HEK293 (cell line): Measurements from ENCODE around the gene RNU2-1.
"Not testable (repeated sequence)": the region's sequence is repeated elsewhere in the genome, so short reads cannot be mapped to it uniquely, and the experiment has no call there.

Experiments used
- ZFP41 ChIP-seq: fragments of 450-650 bp; formaldehyde crosslinking; IDR thresholded peaks from 2 replicates; pipeline ENCODE4 v1.5.1; 2016; ENCODE audit warnings: missing biosample characterization, missing genetic modification characterization, borderline replicate concordance
- ZFP69B ChIP-seq: fragments of 450-650 bp; formaldehyde crosslinking; IDR thresholded peaks from 2 replicates; pipeline ENCODE4 v1.5.1; 2016; ENCODE audit warnings: missing biosample characterization, missing genetic modification characterization
- ZNF114 ChIP-seq: fragments of 450-650 bp; formaldehyde crosslinking; IDR thresholded peaks from 2 replicates; pipeline ENCODE4 v1.5.0; 2017; ENCODE audit warnings: missing biosample characterization, missing genetic modification characterization
- ZNF623 ChIP-seq: fragments of 450-650 bp; formaldehyde crosslinking; IDR thresholded peaks from 2 replicates; pipeline ENCODE4 v1.5.1; 2016; ENCODE audit warnings: missing biosample characterization, missing genetic modification characterization
- TF ChIP-seq, protein P1 (sequence below): fragments of 450-650 bp; formaldehyde crosslinking; IDR thresholded peaks from 2 replicates; pipeline ENCODE4 v1.5.1; 2016; ENCODE audit warnings: missing biosample characterization, missing genetic modification characterization
- TF ChIP-seq, protein P2 (sequence below): fragments of 450-650 bp; formaldehyde crosslinking; IDR thresholded peaks from 2 replicates; pipeline ENCODE4 v1.5.1; 2016; ENCODE audit warnings: missing biosample characterization, missing genetic modification characterization

DNA sequence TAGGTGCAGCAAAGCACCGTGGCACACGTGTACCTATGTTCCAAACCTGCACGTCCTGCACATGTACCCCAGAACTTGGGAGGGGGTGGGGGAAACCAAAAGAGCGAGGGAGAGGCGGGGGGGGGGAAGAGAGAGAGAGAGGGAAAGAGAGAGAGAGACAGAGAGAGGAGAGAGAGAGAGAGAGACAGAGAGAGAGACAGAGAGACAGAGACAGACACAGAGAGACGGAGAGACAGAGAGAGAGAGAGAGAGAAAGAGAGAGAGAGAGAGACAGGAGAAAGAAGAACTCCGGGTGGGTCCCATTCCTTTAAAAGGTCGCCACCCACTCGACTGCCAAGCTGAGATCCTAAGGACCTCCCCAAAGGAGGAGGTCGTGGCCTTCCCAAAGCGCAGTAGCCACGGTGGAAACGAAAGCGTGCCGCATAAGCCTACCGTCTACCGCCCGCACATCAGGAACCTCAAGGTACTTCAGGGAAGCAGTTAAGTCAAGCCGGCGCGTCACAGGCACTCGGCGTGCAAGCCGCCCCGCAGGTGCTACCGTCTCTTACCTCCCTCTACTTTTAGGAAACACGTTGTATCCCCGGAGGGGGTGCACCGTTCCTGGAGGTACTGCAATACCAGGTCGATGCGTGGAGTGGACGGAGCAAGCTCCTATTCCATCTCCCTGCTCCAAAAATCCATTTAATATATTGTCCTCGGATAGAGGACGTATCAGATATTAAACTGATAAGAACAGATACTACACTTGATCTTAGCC, 7.0 kb upstream of the RNU2-1 start:
- not testable (repeated sequence) for TF ChIP-seq ZNF114 (tag by site-specific recombination); ZFP41; ZNF623; ZFP69B (tag by site-specific recombination)
- TF ChIP-seq, protein P1, sequence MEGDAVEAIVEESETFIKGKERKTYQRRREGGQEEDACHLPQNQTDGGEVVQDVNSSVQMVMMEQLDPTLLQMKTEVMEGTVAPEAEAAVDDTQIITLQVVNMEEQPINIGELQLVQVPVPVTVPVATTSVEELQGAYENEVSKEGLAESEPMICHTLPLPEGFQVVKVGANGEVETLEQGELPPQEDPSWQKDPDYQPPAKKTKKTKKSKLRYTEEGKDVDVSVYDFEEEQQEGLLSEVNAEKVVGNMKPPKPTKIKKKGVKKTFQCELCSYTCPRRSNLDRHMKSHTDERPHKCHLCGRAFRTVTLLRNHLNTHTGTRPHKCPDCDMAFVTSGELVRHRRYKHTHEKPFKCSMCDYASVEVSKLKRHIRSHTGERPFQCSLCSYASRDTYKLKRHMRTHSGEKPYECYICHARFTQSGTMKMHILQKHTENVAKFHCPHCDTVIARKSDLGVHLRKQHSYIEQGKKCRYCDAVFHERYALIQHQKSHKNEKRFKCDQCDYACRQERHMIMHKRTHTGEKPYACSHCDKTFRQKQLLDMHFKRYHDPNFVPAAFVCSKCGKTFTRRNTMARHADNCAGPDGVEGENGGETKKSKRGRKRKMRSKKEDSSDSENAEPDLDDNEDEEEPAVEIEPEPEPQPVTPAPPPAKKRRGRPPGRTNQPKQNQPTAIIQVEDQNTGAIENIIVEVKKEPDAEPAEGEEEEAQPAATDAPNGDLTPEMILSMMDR (tag by site-specific recombination), result not testable (repeated sequence)
- TF ChIP-seq, protein P2, sequence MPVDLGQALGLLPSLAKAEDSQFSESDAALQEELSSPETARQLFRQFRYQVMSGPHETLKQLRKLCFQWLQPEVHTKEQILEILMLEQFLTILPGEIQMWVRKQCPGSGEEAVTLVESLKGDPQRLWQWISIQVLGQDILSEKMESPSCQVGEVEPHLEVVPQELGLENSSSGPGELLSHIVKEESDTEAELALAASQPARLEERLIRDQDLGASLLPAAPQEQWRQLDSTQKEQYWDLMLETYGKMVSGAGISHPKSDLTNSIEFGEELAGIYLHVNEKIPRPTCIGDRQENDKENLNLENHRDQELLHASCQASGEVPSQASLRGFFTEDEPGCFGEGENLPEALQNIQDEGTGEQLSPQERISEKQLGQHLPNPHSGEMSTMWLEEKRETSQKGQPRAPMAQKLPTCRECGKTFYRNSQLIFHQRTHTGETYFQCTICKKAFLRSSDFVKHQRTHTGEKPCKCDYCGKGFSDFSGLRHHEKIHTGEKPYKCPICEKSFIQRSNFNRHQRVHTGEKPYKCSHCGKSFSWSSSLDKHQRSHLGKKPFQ, result not testable (repeated sequence)
